GM13977 (cell line): ENCODE data around the gene NFKBIB.

Experiments
- DNase-seq: peaks from one replicate; pipeline ENCODE4 v3.0.0; 2012; ENCODE audit warnings: low spot score
- in situ Hi-C: fragments of 300-500 bp; cut with MboI; formaldehyde crosslinking; loops from one replicate; pipeline ENCODE4 v1.12.0; 2022; ENCODE audit warnings: low sequenced_read_pairs, low pct_unique_long_range_greater_than_20kb, mixed read lengths, inconsistent platforms; ENCODE audit not compliant: unreplicated experiment
- TF ChIP-seq, protein P1 (sequence below): IDR thresholded peaks from 2 replicates; pipeline ENCODE4 v1.5.1; 2012; ENCODE audit warnings: mild to moderate bottlenecking, control low read depth; ENCODE audit not compliant: insufficient read depth; ENCODE audit errors: extremely low read depth, missing control alignments

The NFKBIB gene

DNA sequence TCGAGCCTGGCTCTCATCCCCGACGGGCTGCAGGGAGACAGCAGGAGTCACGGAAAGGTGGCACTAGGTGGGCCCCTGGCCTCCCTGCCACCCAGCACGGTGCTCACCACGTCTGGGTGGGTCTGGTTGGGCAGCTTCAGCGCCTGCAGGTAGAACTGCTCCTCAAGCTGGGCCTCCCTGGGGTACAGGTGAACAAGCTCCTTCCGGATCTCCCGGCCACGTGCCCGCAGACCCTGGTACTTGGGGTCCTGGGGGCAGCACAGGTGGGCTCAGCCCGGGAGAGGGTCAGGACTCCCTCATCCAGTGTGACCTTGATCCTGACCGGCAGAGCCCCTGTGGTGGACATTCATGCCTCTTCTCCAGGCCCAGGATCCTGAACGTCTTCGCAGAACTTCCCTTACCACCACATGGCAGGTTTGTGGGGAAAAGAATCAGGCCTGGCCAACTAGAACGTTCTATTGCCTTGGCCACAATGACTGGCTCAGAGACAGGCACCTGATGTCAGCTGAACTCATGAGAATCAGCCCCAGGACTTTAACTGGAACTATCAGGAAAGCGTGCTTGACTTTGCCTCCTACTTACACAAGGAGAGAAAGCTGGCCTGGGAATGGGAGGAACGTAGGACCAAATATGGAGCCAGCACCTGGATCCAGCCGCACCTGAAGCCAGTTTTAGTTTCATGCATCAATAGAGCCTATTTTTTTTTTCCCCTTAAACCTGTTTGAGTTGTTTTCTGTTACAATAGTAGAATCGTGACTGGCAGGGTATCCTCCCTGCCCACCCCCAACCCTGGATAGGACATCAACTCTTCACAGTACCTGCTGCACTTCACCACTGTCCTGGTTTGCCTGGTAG lies 21.9 kb downstream of the NFKBIB start:
- TF ChIP-seq, protein P1, sequence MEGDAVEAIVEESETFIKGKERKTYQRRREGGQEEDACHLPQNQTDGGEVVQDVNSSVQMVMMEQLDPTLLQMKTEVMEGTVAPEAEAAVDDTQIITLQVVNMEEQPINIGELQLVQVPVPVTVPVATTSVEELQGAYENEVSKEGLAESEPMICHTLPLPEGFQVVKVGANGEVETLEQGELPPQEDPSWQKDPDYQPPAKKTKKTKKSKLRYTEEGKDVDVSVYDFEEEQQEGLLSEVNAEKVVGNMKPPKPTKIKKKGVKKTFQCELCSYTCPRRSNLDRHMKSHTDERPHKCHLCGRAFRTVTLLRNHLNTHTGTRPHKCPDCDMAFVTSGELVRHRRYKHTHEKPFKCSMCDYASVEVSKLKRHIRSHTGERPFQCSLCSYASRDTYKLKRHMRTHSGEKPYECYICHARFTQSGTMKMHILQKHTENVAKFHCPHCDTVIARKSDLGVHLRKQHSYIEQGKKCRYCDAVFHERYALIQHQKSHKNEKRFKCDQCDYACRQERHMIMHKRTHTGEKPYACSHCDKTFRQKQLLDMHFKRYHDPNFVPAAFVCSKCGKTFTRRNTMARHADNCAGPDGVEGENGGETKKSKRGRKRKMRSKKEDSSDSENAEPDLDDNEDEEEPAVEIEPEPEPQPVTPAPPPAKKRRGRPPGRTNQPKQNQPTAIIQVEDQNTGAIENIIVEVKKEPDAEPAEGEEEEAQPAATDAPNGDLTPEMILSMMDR, result no peak
- in situ Hi-C loops, result loop anchor here (25.0 kb wide), 1 partner anchor 184 kb away; the partner anchor contains the start of gene CAPN12
- DNase-seq, result no peak

DNA sequence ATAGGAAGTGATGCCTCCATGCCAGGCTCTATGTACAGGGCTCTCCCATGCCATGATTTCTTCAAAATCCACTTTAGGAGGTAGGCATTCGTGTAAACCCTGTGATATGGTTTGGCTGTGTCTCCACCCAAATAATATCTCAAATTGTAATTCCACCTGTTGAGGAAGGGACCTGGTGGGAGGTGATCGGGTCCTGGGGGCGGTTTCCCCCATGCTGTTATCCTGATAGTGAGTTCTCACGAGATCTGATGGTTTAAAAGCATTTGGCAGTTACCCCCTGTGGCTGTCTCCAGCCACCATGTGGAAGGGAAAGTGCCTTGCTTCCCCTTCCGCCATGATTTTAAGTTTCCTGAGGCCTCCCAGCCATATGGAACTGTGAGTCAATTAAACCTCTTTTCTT lies 22.7 kb downstream of the NFKBIB start:
- no peak for DNase-seq
- TF ChIP-seq, protein P1, result no peak
- in situ Hi-C loops, result loop anchor here (25.0 kb wide), 1 partner anchor 185 kb away; the partner anchor contains the start of gene CAPN12

DNA sequence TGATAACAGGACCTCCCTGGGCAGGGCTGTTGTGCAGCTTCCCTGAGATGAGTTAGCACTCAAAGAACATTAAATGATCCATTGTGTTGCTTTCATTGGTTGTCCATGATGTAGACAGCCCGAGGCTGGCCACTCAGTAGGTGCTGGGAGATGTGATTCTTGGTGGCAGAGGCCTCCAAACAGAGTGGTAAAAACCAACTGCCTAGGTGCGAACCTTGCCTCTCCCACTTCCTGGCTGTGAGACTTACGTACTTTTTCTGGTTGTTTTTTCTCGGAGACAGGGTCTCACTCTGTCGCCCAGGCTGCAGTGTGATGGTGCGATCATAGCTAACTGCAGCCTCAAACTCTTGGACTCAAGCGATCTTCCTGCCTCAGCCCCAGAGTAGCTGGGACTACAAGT lies 24.6 kb downstream of the NFKBIB start:
- DNase-seq, result no peak
- TF ChIP-seq, protein P1, result no peak
- in situ Hi-C loops, result loop anchor here (25.0 kb wide), 1 partner anchor 187 kb away; the partner anchor contains the start of gene CAPN12

DNA sequence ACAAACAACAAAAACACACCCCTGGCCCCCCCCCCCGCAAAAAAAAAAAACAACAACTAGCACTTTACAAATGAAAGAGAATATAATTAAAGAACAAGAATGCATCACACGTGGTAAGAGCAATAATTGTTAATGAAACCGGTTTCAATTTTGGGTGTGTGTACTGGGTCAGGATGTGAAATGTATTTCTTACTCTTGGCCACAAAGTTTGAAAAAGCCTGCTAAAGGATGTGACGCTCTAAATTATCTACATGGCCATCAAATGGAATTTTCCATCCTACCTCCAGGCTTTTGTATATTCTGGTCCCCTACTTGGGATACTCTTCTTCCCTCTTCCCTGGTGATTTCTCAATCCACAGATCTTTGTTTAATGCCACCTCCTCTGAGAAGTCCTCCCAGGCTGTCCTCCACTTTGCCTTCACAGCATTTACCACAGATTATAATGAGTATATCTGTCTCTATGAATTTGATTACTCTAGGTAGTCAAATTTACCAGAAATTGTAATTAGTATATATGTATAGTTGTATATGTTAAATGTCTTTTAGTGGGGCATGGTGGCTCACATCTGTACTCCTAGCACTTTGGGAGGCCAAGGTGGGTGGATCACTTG lies 28.7 kb downstream of the NFKBIB start:
- no peak for DNase-seq
- in situ Hi-C loops, result loop anchor here (25.0 kb wide), 1 partner anchor 516 kb away; the partner anchor contains the start of gene FAM98C
- TF ChIP-seq, protein P1, result no peak

DNA sequence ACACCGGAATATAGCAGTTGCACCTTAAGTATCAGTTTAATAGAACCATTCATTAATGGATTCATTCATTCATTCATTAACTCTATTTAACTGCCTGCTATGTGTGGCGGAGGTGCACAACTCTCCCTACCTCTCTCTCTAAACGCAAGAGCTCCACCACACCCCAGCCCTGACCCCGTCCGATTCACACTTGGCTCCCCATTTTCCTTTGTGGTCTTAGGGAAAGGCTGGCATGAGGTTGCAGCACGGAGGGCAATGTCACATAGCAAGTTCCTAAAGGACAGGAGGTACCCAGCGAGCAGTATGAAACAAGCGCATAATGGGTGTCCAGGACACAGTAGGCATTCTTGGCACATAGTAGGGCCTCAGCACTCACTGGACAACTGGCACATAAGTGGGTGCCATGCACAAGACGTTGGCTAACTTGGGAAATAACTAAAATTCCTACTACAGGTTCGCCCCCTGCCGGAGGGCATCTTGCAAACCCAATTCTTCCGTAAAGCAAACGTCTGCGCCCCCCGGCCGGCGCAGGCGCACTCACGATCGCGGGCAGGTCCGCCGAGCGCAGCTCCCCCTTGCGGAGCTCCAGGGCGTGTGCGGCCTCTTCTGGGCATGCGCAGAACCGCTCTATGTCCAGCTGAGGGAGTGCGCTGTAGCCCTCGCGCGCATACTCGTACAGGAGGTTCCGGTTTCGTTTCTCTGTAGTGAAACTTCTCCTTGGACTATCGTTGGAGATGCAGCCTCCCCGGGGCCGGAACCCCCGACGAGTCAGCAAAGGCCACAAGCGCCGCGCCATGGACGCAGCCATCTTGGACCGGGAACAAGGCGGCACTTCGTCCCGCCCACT lies 30.4 kb downstream of the NFKBIB start, which contains the start of gene SARS2:
TSS of gene SARS2 (minus strand) at position 835 of the 847 bp plus-strand sequence. CDS start at position 808, 27 bp downstream.
- in situ Hi-C loops, result loop anchor here (25.0 kb wide), 1 partner anchor 518 kb away; the partner anchor contains the start of gene FAM98C
- peak; percentile 97 for DNase-seq
- TF ChIP-seq, protein P1, result peak; percentile 91
